CD14-positive monocyte (primary cell): ENCODE results near the gene SLC35F4. TPM values are rescaled to one million over a fixed set of nuclear protein-coding genes. Genes with fewer than 3 reads are reported as not detected.

ENCODE experiments used
- DNase-seq, 3 donors: peaks; one replicate each; pipeline ENCODE4 v3.0.0-alpha.2; 2011 to 2022
- H2AFZ ChIP-seq: 2 replicates; pipeline ENCODE4 v1.6.0; 2012; ENCODE audit warnings: mild to moderate bottlenecking, low read depth, low read length, inconsistent platforms; ENCODE audit not compliant: insufficient read depth, poor library complexity, severe bottlenecking
- H3K27ac ChIP-seq, 2 donors: 1 replicate in 1 of 2; 2 replicates in 1 of 2; pipeline ENCODE4 v1.5.1; 2012 to 2013; ENCODE audit warnings: low read length in 2 of 2, control low read depth in 1 of 2, inconsistent platforms in 1 of 2, low read depth in 1 of 2, mild to moderate bottlenecking in 1 of 2
- H3K27me3 ChIP-seq, 2 donors: one replicate each; pipeline versions ENCODE4 v1.6.0 to v1.6.1; 2011 to 2013; ENCODE audit warnings: low read length in 2 of 2; ENCODE audit not compliant: control insufficient read depth in 2 of 2, insufficient read depth in 2 of 2
- H3K36me3 ChIP-seq, 2 donors: replicated peaks in 1 of 2; 1 replicate in 1 of 2; 2 replicates in 1 of 2; pipeline versions ENCODE4 v1.5.1 to v1.6.1; 2012 to 2013; ENCODE audit warnings: low read length in 2 of 2, control low read depth in 1 of 2, inconsistent platforms in 1 of 2, mild to moderate bottlenecking in 1 of 2; ENCODE audit not compliant: insufficient read depth in 2 of 2, control insufficient read depth in 1 of 2
- H3K4me1 ChIP-seq, 2 donors: 1 replicate in 1 of 2; 2 replicates in 1 of 2; pipeline versions ENCODE4 v1.5.1 to v1.6.1; 2012 to 2013; ENCODE audit warnings: low read length in 2 of 2, control low read depth in 1 of 2, inconsistent platforms in 1 of 2, mild to moderate bottlenecking in 1 of 2, moderate library complexity in 1 of 2; ENCODE audit not compliant: insufficient read depth in 2 of 2, control insufficient read depth in 1 of 2
- H3K4me2 ChIP-seq: replicated peaks from 2 replicates; pipeline ENCODE3; 2012; ENCODE audit warnings: low read length, moderate library complexity, mild to moderate bottlenecking; ENCODE audit not compliant: poor library complexity, severe bottlenecking; ENCODE audit errors: extremely low read depth
- H3K4me3 ChIP-seq, 3 experiments: fragments of 200-600 bp in 1 of 3; sonication (generic) in 1 of 3; replicated peaks in 1 of 3; 1 replicate in 2 of 3; 2 replicates in 1 of 3; pipeline ENCODE4 v1.5.1; 2011 to 2013; ENCODE audit warnings: low read length in 3 of 3, mild to moderate bottlenecking in 3 of 3, control low read depth in 2 of 3, low read depth in 2 of 3, inconsistent platforms in 1 of 3, moderate library complexity in 1 of 3
- H3K79me2 ChIP-seq: 2 replicates; pipeline ENCODE4 v1.6.0; 2012; ENCODE audit warnings: mild to moderate bottlenecking, control low read depth, inconsistent platforms, low read length, moderate library complexity; ENCODE audit not compliant: insufficient read depth
- H3K9ac ChIP-seq: 2 replicates; pipeline ENCODE4 v1.6.0; 2017; ENCODE audit warnings: low read length, mild to moderate bottlenecking; ENCODE audit not compliant: insufficient read depth, poor library complexity, severe bottlenecking
- H3K9me3 ChIP-seq, 2 donors: replicated peaks in 1 of 2; 1 replicate in 1 of 2; 2 replicates in 1 of 2; pipeline versions ENCODE4 v1.5.1 to v1.6.1; 2012 to 2013; ENCODE audit warnings: low read length in 2 of 2, control low read depth in 1 of 2; ENCODE audit not compliant: control insufficient read depth in 1 of 2, insufficient read depth in 1 of 2
- H4K20me1 ChIP-seq: 2 replicates; pipeline ENCODE4 v1.6.0; 2012; ENCODE audit warnings: mild to moderate bottlenecking, low read length, control low read depth, moderate library complexity; ENCODE audit not compliant: insufficient read depth
- H3K27ac Mint-ChIP-seq, 7 donors: one replicate each; pipeline ENCODE4 v1.8.0; 2020; ENCODE audit warnings: mild to moderate bottlenecking in 7 of 7, mixed read lengths in 7 of 7, moderate library complexity in 6 of 7, inconsistent platforms in 2 of 7
- H3K27me3 Mint-ChIP-seq, 3 donors: one replicate each; pipeline ENCODE4 v1.8.0; 2021 to 2022; ENCODE audit warnings: low read depth in 3 of 3, mild to moderate bottlenecking in 3 of 3, mixed read lengths in 3 of 3, moderate library complexity in 3 of 3, inconsistent platforms in 1 of 3
- H3K36me3 Mint-ChIP-seq, 2 donors: one replicate each; pipeline ENCODE4 v1.8.0; 2020; ENCODE audit warnings: mixed read lengths in 2 of 2, inconsistent platforms in 1 of 2, mild to moderate bottlenecking in 1 of 2
- H3K4me1 Mint-ChIP-seq: one replicate; pipeline ENCODE4 v1.8.0; 2020; ENCODE audit warnings: mild to moderate bottlenecking, mixed read lengths
- H3K4me3 Mint-ChIP-seq, 2 donors: one replicate each; pipeline ENCODE4 v1.8.0; 2020; ENCODE audit warnings: mild to moderate bottlenecking in 2 of 2, mixed read lengths in 2 of 2, moderate library complexity in 1 of 2
- H3K9me3 Mint-ChIP-seq, 7 donors: one replicate each; pipeline ENCODE4 v1.8.0; 2020 to 2022; ENCODE audit warnings: mixed read lengths in 7 of 7, mild to moderate bottlenecking in 6 of 7, moderate library complexity in 6 of 7, inconsistent platforms in 2 of 7
- CTCF ChIP-seq: fragments of 200-600 bp; IDR thresholded peaks from one replicate; pipeline ENCODE4 v1.8.0; 2022; ENCODE audit warnings: antibody characterized with exemption, mild to moderate bottlenecking
- WGBS: methylation state at CpG from one replicate; pipeline ENCODE4 v1.1.5; 2013; ENCODE audit warnings: missing lambda C conversion rate; ENCODE audit not compliant: insufficient coverage; 5-methylcytosine and 5-hydroxymethylcytosine counted together
- intact Hi-C, 2 donors: fragments of 100-400 bp; cut with micrococcal nuclease; formaldehyde crosslinking; loops; one replicate each; pipeline versions ENCODE4 v1.15.0 to v1.15.1; 2023
- polyA plus RNA-seq, 3 donors: library from polyadenylated mRNA; depleted of rRNA in 1 of 3; unstranded in 2 of 3; stranded (reverse) in 1 of 3; fragments of 300-500 nt in 2 of 3; fragments of >200 nt in 1 of 3; fragmentation: Illumina TruSeq in 2 of 3; gene quantifications; 1 replicate in 2 of 3; 2 replicates in 1 of 3; pipeline ENCODE4 v1.2.3, GENCODE V29; 2012 to 2021

The SLC35F4 gene
- polyA plus RNA-seq, 3 donors: not detected

- intact Hi-C loops: no loop called here
- Histone ChIP-seq H3K4me3 (no peak overlapping the region), H3K79me2 (no peaks in the 10 kb centered on the region), H3K9ac (no peak overlapping the region), H3K4me1 (no peaks in the 10 kb centered on the region), H3K27ac (no peak overlapping the region), H2AFZ (no peak overlapping the region), H3K36me3 (no peaks in the 10 kb centered on the region), H3K9me3 (peaks cover 0 to 3% of the 10 kb centered on the region in 2 donors), H3K4me2 (no peak overlapping the region), H4K20me1 (no peaks in the 10 kb centered on the region), H3K27me3 (no peaks in the 10 kb centered on the region)
- Mint-ChIP-seq H3K9me3 (peaks cover 0 to 13% (median 1%) of the 10 kb centered on the region in 7 donors), H3K27ac (no peak overlapping the region), H3K36me3 (no peaks in the 10 kb centered on the region), H3K4me3 (no peak overlapping the region), H3K4me1 (no peaks in the 10 kb centered on the region), H3K27me3 (peaks cover 0 to 4% (median 0%) of the 10 kb centered on the region in 3 donors)
- WGBS: no CpG with 5 or more reads among the region's 1 CpG
- DNase-seq: no peak
- no peak for TF ChIP-seq CTCF
Measured at GRCh38 chr14:57809808-57810207, 56.1 kb downstream of the SLC35F4 start.

GRCh38 chr14:57797160-57797559 is 68.7 kb downstream of the SLC35F4 start:
- no peaks in the 10 kb centered on the region for H3K4me1 ChIP-seq
- H3K9me3 ChIP-seq: peaks cover 7 to 14% of the 10 kb centered on the region in 2 donors
- H2AFZ ChIP-seq: no peak overlapping the region
- no peak overlapping the region for H3K27ac ChIP-seq
- intact Hi-C loops: no loop called here
- TF ChIP-seq CTCF: no peak
- H3K9ac ChIP-seq: no peak overlapping the region
- no peak overlapping the region for H3K27ac Mint-ChIP-seq
- no CpG with 5 or more reads among the region's 2 CpGs for WGBS
- H3K9me3 Mint-ChIP-seq: peaks cover 3 to 13% (median 5%) of the 10 kb centered on the region in 7 donors
- H3K36me3 Mint-ChIP-seq: no peaks in the 10 kb centered on the region
- no peak for DNase-seq
- no peak overlapping the region for H3K4me3 Mint-ChIP-seq
- H3K4me1 Mint-ChIP-seq: no peaks in the 10 kb centered on the region
- no peaks in the 10 kb centered on the region for H4K20me1 ChIP-seq
- H3K27me3 ChIP-seq: no peaks in the 10 kb centered on the region
- H3K4me2 ChIP-seq: no peak overlapping the region
- H3K4me3 ChIP-seq: no peak overlapping the region
- H3K27me3 Mint-ChIP-seq: peaks cover 0 to under 1% (median 0%) of the 10 kb centered on the region in 3 donors
- no peaks in the 10 kb centered on the region for H3K79me2 ChIP-seq
- H3K36me3 ChIP-seq: no peaks in the 10 kb centered on the region
